Type B pancreatic cell (in vitro differentiated cells): ENCODE measurements around the gene GRIK1. TPM values are rescaled to one million over a fixed set of nuclear protein-coding genes. Genes with fewer than 3 reads are reported as not detected.

Experiments
- DNase-seq: peaks from one replicate; pipeline ENCODE4 v3.0.0; 2021; ENCODE audit warnings: mixed read lengths; ENCODE audit not compliant: unreplicated experiment; ENCODE audit errors: extremely low spot score
- H3K27ac Mint-ChIP-seq: 2 replicates; pipeline ENCODE4 v1.8.0; 2021; ENCODE audit warnings: mild to moderate bottlenecking, mixed read lengths
- H3K27me3 Mint-ChIP-seq: 2 replicates; pipeline ENCODE4 v1.8.0; 2021; ENCODE audit warnings: mixed read lengths
- H3K36me3 Mint-ChIP-seq: 2 replicates; pipeline ENCODE4 v1.8.0; 2021; ENCODE audit warnings: mixed read lengths
- H3K4me1 Mint-ChIP-seq: one replicate; pipeline ENCODE4 v1.8.0; 2021; ENCODE audit warnings: mixed read lengths; ENCODE audit not compliant: unreplicated experiment
- H3K4me3 Mint-ChIP-seq: 2 replicates; pipeline ENCODE4 v1.8.0; 2021; ENCODE audit warnings: mild to moderate bottlenecking, mixed read lengths
- H3K9me3 Mint-ChIP-seq: 2 replicates; pipeline ENCODE4 v1.8.0; 2021; ENCODE audit warnings: mixed read lengths
- total RNA-seq: library from RNA; stranded (reverse); gene quantifications from 2 replicates; pipeline ENCODE4 v1.2.1, GENCODE V29; 2021; ENCODE audit warnings: low replicate concordance
- TF ChIP-seq, protein P1 (sequence below): fragments of 200-600 bp; sonication (generic); conservative IDR thresholded peaks from 2 replicates; pipeline ENCODE4 v1.5.0; 2021; ENCODE audit warnings: antibody characterized with exemption, mild to moderate bottlenecking

The GRIK1 gene
- total RNA-seq, 1 donor from 2014 or later: 6.1 TPM

DNA sequence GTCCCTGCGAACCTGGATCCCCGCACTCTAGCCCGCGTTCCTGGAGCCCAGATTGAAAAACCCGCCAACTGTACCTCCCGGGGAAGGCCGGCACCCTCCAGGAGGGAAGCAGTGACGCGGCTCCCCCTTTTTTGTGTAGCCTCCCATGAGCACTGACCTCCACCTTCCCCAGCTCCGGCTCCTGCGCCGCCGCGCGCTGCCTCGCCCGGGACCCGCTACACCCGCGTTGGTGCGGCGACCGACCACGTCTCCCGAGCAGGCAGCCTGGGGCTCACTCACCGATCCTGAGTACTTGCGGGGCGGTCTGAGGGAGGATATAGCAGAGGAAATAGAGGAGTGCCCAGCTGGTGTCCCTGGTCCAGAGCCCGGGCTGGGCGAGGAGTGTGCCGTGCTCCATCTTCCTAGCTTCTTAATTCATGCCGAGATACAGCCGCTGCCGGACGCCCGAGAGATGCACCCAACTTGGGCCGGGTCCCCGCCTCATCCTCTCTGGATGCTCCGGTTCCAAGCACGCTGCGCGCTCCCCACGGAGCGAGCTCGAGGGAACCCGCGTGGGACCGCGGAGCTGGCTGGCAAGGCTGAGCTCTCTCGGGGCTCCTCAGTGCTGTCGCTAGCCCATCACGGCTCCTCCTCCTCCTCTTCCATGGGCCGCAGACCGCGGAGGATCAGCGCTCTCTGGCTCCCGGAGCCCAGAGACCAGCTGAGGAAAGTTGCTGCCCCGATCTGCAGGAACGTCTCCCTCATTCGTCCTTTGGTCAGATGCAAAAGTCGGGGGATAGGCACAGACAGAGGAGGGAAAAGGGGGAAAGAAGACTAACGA is 482 bp downstream of the GRIK1 start:
- Mint-ChIP-seq H3K9me3 (no peaks in the 10 kb centered on the region), H3K27ac (peak overlapping the region; percentile 10), H3K36me3 (no peaks in the 10 kb centered on the region), H3K4me1 (peaks cover 5% of the 10 kb centered on the region), H3K4me3 (peak overlapping the region; percentile 91), H3K27me3 (peaks cover 62% of the 10 kb centered on the region)
- TF ChIP-seq, protein P1, sequence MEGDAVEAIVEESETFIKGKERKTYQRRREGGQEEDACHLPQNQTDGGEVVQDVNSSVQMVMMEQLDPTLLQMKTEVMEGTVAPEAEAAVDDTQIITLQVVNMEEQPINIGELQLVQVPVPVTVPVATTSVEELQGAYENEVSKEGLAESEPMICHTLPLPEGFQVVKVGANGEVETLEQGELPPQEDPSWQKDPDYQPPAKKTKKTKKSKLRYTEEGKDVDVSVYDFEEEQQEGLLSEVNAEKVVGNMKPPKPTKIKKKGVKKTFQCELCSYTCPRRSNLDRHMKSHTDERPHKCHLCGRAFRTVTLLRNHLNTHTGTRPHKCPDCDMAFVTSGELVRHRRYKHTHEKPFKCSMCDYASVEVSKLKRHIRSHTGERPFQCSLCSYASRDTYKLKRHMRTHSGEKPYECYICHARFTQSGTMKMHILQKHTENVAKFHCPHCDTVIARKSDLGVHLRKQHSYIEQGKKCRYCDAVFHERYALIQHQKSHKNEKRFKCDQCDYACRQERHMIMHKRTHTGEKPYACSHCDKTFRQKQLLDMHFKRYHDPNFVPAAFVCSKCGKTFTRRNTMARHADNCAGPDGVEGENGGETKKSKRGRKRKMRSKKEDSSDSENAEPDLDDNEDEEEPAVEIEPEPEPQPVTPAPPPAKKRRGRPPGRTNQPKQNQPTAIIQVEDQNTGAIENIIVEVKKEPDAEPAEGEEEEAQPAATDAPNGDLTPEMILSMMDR: no peak
- peak; percentile 72 for DNase-seq

DNA sequence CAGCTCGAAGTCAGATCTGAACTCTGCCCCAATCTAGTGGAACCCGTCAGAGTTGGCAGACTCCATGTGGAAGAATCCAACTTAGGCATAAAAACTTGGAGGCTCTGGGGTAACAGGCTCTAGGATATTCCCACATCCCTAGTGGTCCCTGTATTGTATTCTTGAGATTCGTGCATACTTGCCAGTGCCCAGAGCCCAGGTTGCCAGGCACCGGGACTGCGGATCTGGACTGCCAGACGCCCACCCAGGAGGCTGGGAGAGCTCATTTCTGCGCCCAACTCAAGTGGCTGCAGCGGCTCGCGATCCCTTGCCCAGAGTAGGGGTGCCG is 1.1 kb downstream of the GRIK1 start:
- H3K27me3 Mint-ChIP-seq: peaks cover 61% of the 10 kb centered on the region
- H3K36me3 Mint-ChIP-seq: no peaks in the 10 kb centered on the region
- no peak overlapping the region for H3K27ac Mint-ChIP-seq
- peaks cover 5% of the 10 kb centered on the region for H3K4me1 Mint-ChIP-seq
- peak overlapping the region; percentile 91 for H3K4me3 Mint-ChIP-seq
- TF ChIP-seq, protein P1: no peak
- no peaks in the 10 kb centered on the region for H3K9me3 Mint-ChIP-seq
- DNase-seq: no peak

DNA sequence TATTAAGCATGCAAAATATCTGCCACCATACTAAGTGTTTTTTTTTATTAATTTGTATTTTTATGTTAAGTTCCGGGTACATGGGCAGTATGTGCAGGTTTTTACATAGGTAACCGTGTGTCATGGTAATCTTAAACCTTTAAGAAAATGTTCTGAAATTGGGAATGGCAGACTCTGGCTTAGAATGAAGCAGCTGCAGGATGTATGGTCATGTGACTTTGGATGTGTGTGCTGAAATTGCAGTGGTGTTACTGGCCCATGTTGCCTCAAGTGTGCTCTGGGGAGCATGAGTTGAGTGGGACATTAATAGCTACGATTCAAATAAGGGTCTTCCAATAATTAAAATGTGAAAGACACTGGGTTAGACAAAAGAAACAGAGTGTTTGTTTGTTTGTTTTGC is 6.7 kb downstream of the GRIK1 start:
- TF ChIP-seq, protein P1: no peak
- Mint-ChIP-seq H3K4me1 (no peaks in the 10 kb centered on the region), H3K27me3 (peaks cover 13% of the 10 kb centered on the region), H3K27ac (no peak overlapping the region), H3K9me3 (no peaks in the 10 kb centered on the region), H3K36me3 (no peaks in the 10 kb centered on the region), H3K4me3 (no peak overlapping the region)
- DNase-seq: no peak

DNA sequence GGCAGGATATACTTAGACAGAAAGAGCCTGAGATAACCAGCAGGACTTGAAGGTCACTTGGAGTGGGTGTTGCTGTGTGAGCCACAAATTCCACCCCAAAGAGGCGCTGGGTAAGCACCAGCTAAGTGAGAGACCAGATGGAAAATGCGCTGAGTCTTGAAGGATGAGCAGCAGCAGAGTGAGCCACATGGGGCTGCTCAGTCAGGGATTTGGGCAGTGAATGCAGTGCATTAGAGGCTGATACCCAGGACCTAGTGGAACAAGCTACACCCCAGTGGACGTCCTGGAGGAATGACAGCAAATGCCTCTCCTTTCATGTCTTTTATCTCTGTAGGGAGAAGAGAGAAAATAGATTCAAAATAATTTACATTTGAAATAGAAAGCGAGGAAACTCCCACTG is 11.3 kb downstream of the GRIK1 start:
- DNase-seq: no peak
- Mint-ChIP-seq H3K27ac (no peak overlapping the region), H3K36me3 (no peaks in the 10 kb centered on the region), H3K4me3 (no peak overlapping the region), H3K4me1 (no peaks in the 10 kb centered on the region), H3K27me3 (no peaks in the 10 kb centered on the region), H3K9me3 (no peaks in the 10 kb centered on the region)
- TF ChIP-seq, protein P1: no peak

DNA sequence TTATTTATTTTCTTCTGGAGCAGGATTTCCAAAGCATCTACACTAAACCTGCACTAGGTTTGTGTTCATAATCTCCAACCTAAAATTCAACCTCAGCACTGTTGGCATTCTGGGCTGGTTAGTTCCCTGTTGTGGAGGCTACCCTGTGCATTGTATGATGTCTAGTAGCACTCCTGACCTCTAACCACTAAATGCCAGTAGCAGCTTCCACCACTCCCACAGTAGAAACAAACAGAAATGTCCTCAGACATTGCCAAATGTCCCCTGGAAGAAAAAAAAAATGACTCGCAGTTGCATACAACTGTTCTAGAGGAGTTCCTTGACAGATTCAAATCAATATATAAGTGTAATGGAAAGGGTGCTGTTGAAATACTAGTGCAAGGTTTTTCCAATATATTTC is 18.9 kb downstream of the GRIK1 start:
- no peak for DNase-seq
- Mint-ChIP-seq H3K27ac (no peak overlapping the region), H3K27me3 (no peaks in the 10 kb centered on the region), H3K9me3 (no peaks in the 10 kb centered on the region), H3K4me3 (no peak overlapping the region), H3K4me1 (no peaks in the 10 kb centered on the region), H3K36me3 (no peaks in the 10 kb centered on the region)
- TF ChIP-seq, protein P1: no peak
